K562 (cell line): Measurements from ENCODE around the gene EVI5.

ENCODE experiments used
- JUN ChIP-seq, 2 experiments: sonication (generic) in 1 of 2; formaldehyde crosslinking in 1 of 2; IDR thresholded peaks; 2 replicates each; pipeline versions ENCODE4 v1.6.1 to v1.8.0; 2012 to 2022; ENCODE audit warnings: borderline replicate concordance in 2 of 2, mild to moderate bottlenecking in 2 of 2, improper control_type of control experiment in 1 of 2, low read depth in 1 of 2, low read length in 1 of 2, missing genetic modification reagents in 1 of 2
- PTBP1 ChIP-seq: fragments of 200-400 bp; formaldehyde crosslinking; IDR thresholded peaks from 2 replicates; pipeline ENCODE4 v1.6.1; 2017; ENCODE audit warnings: low read depth, low read length
- TAF1 ChIP-seq: IDR thresholded peaks from 2 replicates; pipeline ENCODE4 v1.6.1; 2011; ENCODE audit warnings: mild to moderate bottlenecking, low read length, moderate library complexity; ENCODE audit not compliant: insufficient read depth, control insufficient read depth, severe bottlenecking; ENCODE audit errors: extremely low read depth
- ZNF740 ChIP-seq, 3 experiments: fragments of 200-800 bp in 1 of 3; sonication (Bioruptor generic) in 1 of 3; sonication (generic) in 1 of 3; formaldehyde crosslinking in 1 of 3; IDR thresholded peaks; 2 replicates each; pipeline versions ENCODE4 v1.6.1 to v1.8.0; 2016 to 2022; ENCODE audit warnings: mild to moderate bottlenecking in 2 of 3, missing compliant biosample characterization in 2 of 3, missing genetic modification characterization in 2 of 3, missing genetic modification reagents in 1 of 3
- TF ChIP-seq, protein P1 (sequence below), 3 experiments: IDR thresholded peaks in 2 of 3; conservative IDR thresholded peaks in 1 of 3; 2 replicates each; pipeline ENCODE4 v1.5.1; 2011 to 2012; ENCODE audit warnings: low read length in 3 of 3, mild to moderate bottlenecking in 3 of 3, control low read depth in 2 of 3, improper control_type of control experiment in 1 of 3, inconsistent platforms in 1 of 3, low read depth in 1 of 3, mixed read lengths in 1 of 3, moderate library complexity in 1 of 3; ENCODE audit not compliant: insufficient read depth in 2 of 3

GRCh38 chr1:92481599-92481925 lies 303.3 kb downstream of the EVI5 start:
- TF ChIP-seq TAF1: no peak
- no peak for TF ChIP-seq ZNF740 (CRISPR knock-in tag; IDR thresholded peaks at IDR 0.05)
- no peak for TF ChIP-seq ZNF740 (tag; IDR thresholded peaks at IDR 0.05)
- TF ChIP-seq, protein P1, sequence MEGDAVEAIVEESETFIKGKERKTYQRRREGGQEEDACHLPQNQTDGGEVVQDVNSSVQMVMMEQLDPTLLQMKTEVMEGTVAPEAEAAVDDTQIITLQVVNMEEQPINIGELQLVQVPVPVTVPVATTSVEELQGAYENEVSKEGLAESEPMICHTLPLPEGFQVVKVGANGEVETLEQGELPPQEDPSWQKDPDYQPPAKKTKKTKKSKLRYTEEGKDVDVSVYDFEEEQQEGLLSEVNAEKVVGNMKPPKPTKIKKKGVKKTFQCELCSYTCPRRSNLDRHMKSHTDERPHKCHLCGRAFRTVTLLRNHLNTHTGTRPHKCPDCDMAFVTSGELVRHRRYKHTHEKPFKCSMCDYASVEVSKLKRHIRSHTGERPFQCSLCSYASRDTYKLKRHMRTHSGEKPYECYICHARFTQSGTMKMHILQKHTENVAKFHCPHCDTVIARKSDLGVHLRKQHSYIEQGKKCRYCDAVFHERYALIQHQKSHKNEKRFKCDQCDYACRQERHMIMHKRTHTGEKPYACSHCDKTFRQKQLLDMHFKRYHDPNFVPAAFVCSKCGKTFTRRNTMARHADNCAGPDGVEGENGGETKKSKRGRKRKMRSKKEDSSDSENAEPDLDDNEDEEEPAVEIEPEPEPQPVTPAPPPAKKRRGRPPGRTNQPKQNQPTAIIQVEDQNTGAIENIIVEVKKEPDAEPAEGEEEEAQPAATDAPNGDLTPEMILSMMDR (IDR thresholded peaks at IDR 0.05 in 2 of 3, conservative IDR thresholded peaks at IDR 0.05 in 1 of 3; ENCODE audit: insufficient read depth in 2 of 3, low read depth in 1 of 3, low read length in 3 of 3): no peak
- no peak for TF ChIP-seq PTBP1
- TF ChIP-seq JUN (IDR thresholded peaks at IDR 0.05; ENCODE audit: borderline replicate concordance, low read depth, low read length): no peak
- TF ChIP-seq JUN (CRISPR knock-in tag; IDR thresholded peaks at IDR 0.05; ENCODE audit: borderline replicate concordance): no peak
